Hematopoietic multipotent progenitor cell (in vitro differentiated cells): Measurements from ENCODE around the gene DBN1. TPM values are rescaled to one million over a fixed set of nuclear protein-coding genes. Genes with fewer than 3 reads are reported as not detected.

Source experiments
- DNase-seq, 3 donors: peaks; one replicate each; pipeline ENCODE4 v3.0.0-alpha.2; 2011 to 2015; ENCODE audit warnings: low read depth in 2 of 3, low spot score in 2 of 3
- total RNA-seq: library from RNA; depleted of rRNA; stranded (reverse); fragments of >200 nt; gene quantifications from one replicate; pipeline ENCODE4 v1.2.3, GENCODE V29; 2012

DBN1 gene
- 28.5 TPM for total RNA-seq

DNA sequence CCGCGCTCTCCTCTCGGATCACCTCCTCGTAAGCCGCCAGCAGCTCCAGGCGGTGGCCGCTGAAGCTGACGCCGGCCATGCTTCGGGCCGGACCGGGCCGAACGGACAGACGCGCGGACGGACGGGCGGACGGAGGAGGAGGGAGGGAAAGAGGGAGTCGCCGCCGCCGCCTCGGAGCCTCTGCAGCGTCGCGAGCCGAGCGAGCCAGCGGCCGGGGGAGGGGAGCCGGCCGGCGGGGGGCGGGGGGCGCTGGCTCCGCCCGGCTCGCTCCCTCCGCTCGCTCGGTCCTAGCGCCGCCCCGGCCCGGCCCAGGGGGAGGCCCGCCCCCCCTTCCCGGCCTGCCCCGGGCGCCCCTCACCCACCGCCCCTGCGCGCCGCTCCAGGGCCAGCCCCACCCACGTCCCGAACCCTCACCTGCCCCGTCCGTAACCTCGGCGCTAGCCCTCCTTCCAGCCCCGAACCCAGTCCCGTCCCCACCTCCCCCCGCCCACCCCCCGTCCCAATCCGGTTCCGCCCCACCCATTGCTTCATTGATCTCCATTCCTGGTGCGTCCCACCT lies at the start of gene DBN1:
DBN1 (minus strand) TSS at position 192 of the 559 bp plus-strand sequence; CDS start at position 79, 113 bp downstream.
- DNase-seq, result no peak

DNA sequence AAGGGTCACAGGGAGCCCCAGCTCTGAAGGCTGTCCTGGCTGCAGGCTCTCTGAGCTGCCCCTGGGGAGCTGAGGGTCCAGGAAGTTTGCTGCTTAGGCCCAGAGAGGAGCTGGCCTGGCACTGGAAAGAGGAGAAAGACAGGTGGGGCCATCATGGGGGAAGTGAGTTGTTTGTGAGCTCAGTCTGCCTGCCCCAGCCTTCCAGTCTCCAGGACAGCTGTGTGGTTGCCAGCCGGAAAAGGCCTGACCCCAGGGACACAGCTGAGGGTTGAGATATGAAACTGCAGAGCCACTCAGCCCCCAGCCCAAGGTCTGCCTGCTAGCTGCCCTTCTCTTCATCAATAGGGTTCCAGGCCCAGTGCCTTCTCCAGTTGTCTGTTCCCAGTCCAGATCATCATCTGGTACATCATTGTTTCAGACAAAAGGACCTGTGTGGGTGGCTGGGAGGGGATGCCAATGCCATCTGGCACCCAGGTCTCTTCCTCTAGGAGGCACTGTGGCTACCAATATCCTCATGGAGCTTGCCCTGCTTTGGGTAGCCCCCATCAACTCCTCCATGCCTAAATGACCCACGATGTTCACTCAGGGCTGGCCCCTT lies 47.6 kb upstream of the DBN1 start:
- DNase-seq, result peak in 1 of 3 donors; percentile 33

DNA sequence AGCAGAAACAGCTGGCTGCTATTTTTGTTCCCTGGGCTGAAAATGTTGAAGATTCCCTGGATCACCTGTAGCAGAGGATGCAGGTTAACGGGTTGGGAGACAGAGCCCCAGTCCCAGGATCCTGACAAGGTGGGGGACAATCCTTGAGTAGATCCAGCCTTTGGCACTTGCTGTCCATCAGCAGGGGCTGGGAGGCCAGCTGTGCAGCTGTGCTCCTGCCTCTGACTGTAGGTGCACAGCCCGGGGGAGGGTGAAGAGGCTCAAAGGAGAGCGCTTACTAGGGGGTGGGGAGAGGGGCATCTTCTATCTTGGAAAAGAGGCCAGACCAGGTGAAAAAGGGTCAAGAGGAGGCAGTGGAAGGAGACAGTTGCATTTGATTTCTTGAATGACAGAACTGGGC lies 46.8 kb upstream of the DBN1 start:
- no peak for DNase-seq

DNA sequence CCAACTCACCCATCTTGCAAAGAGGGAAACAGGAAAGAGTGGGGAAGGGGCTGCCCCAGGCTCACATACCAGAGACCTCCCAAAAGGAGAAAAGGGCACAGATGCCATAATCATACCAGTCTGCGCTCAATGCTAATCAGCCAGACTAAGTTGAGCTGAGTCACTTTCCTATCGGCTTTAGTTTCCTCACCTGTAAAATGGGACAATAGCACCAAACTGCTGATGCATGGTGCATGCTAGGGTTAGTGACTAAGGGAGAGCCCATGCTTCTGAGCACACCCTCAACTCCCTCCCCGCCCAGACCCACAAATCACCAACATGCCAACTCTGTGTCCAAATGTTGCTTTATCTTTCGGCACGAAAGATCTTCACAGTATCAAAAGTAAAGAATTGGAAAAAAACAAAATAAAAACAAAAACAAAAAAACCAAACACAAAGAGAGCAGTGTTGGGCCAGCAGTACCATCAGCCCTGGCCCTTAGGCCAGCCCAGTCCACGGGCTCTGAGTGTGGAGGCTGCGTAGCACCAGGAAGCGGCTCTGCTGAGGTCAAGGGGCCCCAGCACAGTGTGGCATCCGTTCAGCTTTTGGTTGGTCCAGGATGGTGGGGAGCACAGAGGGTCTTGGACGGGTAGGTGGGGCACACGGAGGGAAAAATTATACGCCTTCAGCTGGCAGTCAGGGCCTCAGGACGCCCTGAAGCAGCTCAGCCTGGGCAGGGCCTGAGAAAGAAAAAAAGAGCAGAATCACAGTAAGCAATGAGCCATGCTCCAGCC lies 46.2 kb upstream of the DBN1 start:
- DNase-seq, result no peak

DNA sequence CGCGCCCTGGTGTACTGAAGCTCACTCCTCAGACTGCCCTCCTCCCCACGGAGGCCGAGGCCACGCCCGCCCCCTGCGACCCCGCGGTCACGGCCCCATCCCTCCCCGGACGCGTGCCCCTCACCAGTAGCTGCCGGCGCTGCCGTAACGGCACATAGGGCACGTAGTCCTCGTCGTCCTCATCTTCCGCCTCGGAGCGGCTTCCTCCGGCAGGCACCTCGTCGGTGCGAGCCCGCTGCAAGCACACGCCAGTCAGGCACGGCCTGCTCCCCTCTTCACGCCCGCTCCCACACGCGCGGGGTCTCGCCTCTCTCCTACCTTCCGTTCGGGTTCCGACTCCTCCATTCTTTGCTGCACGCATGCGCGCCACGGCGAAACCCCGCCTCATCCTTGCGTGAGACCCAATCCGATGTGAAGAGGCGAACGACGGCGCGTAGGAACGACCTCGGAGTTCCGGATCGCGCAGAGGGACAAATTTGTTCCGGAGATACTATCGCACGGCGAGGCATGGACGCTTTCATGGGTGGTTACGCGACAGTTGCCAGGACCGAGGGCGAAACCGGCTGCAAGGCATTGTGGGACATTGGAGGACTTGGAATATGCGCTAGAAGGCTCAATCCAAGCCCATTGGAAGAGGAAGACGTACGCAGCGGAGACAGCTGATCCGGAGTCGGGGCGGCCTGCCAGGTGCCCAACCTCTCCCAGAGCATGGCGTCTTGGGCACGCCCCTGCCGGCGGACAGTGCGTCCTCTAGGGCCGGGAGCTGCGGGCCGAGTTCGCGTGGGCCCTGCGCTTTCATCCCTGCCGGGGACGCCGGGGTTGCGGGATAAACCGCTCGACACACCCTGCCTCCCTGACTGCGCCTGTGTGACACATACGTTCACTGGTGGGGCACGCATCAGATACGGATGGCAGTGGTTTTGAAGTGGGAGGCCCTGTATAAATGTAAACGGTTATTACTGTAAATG lies 43.5 kb upstream of the DBN1 start, which contains the start of gene DDX41:
DDX41 (minus strand) TSS at position 361 of the 968 bp plus-strand sequence; CDS start at position 345, 16 bp downstream.
- peak; percentile 87 to 98 (median 98) for DNase-seq

DNA sequence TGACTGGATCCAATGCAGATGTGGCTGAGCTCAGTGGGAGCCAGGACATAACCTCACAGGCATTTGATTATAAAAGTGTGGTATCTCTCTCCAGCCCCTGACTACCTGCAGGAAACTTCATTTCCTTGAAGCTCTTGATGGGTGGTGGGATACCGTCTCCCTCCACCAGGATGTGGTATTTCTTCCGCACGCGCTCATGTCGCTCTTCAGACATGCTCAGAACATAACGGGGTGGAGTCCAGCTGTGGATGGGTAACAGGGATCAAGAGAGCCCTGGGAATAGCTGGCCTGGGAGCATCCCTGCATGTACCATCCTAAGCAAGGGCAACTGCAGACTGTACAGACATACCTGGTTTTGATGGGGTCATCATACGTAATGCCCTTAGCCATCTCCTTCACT lies 42.1 kb upstream of the DBN1 start:
- DNase-seq, result no peak

DNA sequence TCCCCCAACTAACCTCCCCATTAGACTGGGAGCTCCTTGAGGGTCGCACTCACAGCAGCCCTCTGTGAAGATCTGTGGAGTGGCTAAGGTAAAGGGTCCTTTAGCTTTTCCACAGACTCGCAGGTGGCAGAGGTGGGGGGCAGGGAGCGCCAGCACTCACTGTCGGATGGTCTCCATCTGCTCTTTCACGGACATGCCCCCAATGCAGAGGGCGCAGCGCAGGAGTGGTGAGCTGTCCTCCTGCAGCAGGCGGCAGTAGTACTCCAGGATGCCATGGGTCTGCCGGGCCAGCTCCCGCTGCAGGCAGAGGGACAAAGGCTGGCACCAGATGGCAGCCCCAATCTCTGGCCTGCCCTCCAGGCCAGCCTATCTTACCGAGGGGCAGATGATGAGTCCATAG lies 41.1 kb upstream of the DBN1 start:
- DNase-seq, result no peak

DNA sequence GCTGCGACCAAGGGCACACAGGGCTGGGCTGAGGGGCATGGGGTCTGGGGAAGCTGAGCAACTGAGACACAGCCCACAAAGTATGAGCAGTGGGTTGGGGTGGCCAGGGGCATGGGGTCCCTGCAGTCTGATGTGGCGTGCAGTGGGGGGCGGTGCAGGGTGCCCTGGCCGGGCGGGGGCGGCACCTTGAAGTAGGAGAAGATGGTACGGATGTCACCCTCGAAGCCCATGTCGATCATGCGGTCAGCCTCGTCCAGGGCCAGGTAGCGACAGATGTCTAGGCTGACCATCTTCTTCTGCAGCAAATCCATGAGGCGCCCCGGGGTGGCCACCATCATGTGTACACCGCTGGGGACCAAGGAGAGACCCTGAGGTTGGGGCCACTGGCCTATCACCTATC lies 40.1 kb upstream of the DBN1 start:
- no peak for DNase-seq

DNA sequence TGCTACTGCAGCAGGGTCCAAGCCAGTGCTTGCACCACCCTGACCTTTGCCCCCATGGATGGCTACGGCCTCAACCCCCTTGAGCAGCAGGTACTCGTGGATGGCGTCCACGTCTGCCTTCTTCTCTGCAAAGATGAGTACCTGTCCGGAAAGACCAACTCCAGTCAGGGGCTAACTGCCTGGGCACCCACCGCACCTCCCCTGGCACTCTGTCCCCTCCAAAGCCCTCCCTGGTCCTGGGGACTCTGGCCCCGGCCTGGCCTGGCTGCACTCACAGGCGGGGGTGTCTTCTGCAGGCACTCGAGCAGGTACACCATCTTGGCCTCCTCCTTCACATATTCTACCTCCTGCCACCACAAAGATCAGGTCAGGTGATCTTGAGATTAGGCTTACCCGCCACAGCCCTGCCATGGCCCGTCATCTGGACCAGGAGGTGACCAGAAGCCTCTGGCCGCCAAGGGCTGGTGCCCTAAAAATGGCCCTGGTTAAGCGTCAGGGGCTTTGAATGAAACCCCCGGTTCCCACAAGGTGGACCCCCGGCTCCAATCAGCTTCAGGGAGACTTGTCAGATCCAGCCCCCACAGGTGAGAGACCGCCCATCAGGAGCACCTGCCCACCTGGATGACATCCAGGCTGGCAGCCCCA lies 39.4 kb upstream of the DBN1 start:
- no peak for DNase-seq

DNA sequence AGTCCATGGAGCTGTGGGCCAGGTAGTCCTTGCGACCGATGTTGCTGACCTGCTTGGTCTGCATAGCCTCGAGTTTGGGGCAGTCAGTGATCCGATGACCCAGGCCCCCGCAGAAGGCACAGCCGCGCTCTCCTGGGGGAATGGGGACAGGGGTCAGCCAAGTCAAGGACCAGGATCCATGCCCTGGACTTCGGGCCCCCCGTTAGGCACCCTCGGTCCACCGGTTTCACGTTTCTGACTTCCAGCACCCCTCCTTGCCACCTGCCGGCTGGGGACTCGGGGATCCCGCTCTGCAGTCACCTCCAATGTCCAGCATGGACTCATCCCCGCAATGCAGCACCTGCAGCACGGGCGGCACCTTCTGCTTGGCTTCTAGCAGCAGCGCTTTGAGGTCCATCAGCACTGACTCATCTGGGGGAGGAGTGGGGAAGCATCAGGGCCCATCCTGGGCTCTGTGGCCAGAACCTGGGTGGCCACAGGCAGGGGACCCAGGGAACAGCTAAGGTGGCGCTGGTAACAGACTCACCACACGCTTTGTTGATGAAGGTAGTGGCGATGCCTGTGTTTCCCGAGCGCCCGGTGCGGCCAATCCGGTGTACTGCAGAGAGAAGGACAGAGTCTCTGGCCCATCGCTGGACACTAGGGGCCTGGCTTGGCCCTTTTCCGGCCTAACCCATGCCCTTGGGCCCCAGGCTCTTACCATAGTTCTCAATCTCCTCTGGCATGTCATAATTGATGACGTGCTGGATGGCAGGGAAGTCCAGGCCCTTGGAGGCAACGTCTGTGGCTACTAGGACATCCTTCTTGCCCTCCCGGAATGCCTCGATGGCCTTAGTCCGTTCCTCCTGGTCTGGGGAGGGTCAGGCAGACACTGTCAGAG lies 38.6 kb upstream of the DBN1 start:
- no peak for DNase-seq

DNA sequence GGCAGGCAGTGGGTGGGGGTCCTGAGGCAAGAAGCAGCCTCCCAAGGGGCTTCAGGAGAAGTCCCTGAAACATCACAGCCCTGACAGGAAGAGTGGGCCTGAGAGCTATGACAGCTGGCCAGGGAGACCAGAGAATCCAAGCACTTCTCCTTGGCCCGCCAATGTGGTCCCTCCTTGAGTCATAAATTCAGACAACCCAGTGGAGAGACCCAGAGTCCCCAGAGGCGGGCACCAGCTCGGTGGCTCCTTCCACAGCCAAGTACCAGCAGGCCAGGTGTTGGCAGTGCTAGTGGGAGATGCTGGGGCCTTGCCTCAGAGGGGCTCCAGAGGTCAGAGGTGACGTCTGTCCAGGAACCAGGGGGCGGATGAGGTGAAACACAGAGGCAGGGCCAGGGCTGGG lies 37.7 kb upstream of the DBN1 start:
- no peak for DNase-seq

DNA sequence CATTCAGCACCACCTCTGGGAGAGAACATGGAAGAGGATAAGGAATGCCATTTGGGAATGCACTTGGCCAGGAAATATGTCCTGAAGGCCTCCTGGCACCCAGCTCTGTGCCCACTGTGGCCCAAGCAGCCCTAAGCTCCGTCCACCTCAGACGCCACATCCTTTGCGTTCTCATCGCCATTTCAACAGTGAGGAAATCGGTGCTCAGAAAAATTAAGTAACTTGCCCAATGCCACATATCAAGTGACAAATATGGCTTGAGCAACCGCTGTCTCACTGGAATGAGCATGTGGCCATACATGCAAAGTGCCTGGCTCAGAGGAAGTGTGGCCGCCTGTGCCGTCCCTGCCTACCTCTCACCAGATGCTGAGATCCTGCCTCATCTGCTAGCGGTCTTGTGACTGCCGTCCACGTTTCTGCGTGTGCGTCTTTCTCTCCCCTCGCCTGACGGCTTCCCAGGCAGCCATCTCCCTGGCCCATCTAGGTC lies 37.2 kb upstream of the DBN1 start:
- peak in 1 of 3 donors; percentile 47 for DNase-seq

DNA sequence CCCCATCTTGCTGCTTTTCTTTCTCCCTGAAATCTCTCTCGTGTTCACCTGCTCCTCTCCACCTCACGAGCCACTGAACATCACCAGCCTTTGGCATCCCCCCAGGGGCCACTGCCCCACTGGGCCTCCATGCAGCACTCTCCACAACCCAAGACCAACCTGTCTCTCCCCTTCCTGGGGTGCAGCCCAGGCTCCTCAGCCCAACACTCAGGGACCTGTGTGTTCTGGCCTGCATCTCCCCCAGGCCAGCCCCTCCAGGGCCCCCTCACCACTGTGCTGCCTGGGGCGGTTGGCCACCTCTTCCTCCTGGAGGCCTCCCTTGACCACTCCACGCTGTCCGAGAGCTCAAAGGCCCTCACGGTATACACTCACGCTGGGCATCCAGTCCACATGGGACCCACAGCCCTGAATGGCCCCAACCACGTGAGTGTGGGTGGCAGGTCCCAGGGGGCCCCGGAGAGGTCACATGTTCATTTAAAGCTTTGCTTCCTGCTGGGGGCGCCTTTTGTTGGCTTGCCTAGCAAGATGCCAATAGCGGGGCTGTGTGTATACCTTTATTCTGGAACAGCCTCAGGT lies 36.6 kb upstream of the DBN1 start:
- DNase-seq, result no peak

DNA sequence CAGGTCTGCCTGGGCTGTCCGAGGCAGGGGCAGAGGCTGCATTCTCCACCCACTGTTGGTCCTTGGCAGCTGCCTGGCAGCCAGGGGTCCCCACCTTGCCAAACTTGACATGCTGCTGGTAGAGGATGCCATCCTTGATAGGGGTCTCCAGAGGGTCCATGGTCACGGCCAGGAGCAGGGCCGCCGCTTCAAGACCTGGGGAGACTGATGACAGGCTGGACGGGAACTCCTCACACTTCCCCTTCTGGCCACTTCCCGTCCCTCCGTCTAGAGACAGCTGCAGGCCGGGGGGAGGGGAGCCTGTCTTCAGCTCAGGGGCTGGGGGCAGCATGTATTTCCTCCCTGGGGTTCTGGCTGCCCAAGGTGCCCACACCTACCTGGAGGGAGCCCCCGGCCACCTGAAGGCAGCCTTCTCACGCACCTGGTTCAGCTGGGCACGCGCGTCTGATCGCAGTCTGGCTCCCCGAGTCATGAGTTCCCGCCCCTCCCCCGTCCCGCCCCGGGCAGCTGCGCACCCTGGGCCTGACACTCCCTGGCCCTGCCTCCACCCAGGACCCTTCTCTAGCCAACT lies 36.0 kb upstream of the DBN1 start, which contains the start of gene DOK3:
DOK3 (minus strand) TSS at position 446 of the 571 bp plus-strand sequence; CDS start at position 160, 286 bp downstream.
- no peak for DNase-seq

DNA sequence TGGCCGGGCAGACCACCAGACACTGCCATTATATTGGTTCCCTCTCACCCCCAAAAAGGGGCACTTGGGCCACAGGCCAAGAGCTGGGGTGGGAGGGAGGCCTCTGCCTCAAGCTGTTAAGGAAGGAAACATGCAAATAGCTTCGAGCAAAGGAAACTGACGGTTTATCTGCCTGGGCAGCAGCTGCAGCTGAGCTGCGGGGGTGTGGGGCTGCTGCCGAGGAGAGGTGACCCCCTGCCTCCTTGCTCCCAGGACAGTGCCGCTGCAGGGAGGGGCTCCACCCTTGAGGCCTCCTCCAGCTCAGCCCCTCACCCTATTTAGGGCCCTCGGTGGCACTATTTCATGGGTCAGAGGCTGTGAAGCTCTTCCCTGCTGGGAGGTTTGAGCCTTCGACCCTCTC lies 35.4 kb upstream of the DBN1 start:
- DNase-seq, result peak in 2 of 3 donors; percentile 72 to 85

DNA sequence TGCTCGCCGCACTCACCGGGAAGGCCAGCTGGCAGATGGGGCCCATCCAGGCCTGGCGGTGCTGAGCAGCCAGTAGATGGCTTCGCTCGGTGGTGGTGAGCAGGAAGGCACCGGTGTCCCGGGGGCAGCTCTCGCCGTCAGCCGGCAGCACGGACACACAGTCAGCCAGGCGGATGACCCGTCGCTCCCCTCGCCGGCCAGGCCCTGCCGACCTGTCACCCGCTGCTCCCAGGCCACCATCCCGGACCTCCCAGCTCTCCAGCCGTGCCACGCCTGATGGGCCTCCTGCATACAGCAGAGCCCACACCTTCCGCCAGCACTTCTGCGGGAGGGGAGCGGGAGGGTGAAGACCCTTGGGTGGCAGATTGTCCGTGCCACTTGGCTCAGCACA lies 34.8 kb upstream of the DBN1 start:
- DNase-seq, result no peak

DNA sequence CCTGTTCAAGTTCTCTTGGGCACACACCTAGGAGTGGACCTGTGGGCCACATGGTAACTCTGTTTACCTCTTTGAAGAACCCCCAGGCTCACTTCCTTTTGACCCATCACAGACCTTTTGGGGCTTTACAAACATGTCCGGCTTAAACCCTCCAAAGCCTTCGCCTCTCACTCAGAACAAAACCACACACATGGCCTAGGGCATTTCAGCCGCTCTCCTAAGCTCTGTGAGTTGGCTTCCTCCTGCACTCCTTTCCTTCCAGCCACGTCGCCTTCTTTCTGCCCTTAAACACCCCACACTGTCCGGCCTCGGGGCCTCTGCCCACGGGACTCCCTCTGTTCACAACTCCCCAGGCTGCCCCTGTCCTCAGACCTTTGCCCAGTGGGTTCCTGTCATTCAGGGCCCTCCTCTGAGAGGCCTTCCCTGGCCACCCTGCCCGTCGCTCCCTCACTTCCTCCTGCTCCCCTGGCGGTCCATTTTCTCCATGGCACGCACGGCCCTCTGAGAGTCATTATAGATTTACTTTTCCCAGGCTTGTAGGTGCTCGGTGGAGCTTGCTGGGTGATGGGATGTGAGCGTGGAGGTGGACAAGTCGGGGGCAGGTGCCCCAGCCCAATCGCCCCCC lies 34.3 kb upstream of the DBN1 start:
- DNase-seq, result peak in 1 of 3 donors; percentile 37

DNA sequence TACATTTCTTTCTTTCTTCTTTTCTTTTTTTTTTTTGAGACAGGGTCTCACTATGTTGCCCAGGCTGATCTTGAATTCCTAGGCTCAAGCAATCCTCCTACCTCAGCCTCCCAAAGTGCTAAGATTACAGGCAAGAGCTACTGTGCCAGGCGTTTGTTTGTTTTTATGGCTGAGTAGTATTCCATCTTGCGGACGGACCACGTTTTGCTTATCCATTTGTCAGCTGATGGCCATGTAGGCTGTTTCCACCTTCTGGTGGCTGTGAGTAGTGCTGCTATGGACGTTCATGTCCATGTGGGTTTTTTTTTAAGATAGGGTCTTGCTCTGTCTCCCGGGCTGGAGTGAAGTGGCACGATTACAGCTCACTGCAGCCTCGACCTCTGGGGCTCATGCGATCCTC lies 33.7 kb upstream of the DBN1 start:
- DNase-seq, result peak in 1 of 3 donors; percentile 56
